Dedifferentiated amniotic fluid mesenchymal stem cell (primary cell): ENCODE results near the gene NBPF3.
"Not testable (repeated sequence)": the region's sequence is repeated elsewhere in the genome, so short reads cannot be mapped to it uniquely, and the experiment has no call there.

Experiments
- DNase-seq: peaks from one replicate; pipeline ENCODE4 v3.0.0-alpha.2; 2016; ENCODE audit errors: extremely low spot score

Gene NBPF3

GRCh38 chr1:21439721-21440629 is at the start of gene NBPF3:
Gene NBPF3, plus strand, starts transcription at chr1:21440137. Its CDS starts 4,950 bp downstream, at chr1:21445087.
- peak; percentile 85 for DNase-seq

GRCh38 chr1:21391497-21391896 is 48.4 kb upstream of the NBPF3 start:
- no peak for DNase-seq

- no peak for DNase-seq
Observed at GRCh38 chr1:21392587-21393263, 47.2 kb upstream of the NBPF3 start.

- no peak for DNase-seq
Observed at GRCh38 chr1:21396516-21396915, 43.4 kb upstream of the NBPF3 start.

GRCh38 chr1:21397813-21398188 is 42.1 kb upstream of the NBPF3 start:
- DNase-seq, result no peak

GRCh38 chr1:21401726-21402346 is 38.1 kb upstream of the NBPF3 start:
- not testable (repeated sequence) for DNase-seq

GRCh38 chr1:21406659-21407058 is 33.3 kb upstream of the NBPF3 start:
- DNase-seq, result no peak

GRCh38 chr1:21409897-21410296 is 30.0 kb upstream of the NBPF3 start:
- DNase-seq, result not testable (repeated sequence)

- no peak for DNase-seq
Observed at GRCh38 chr1:21414015-21414414, 25.9 kb upstream of the NBPF3 start.

- DNase-seq, result not testable (repeated sequence)
Observed at GRCh38 chr1:21420378-21420777, 19.6 kb upstream of the NBPF3 start.

GRCh38 chr1:21421307-21421706 is 18.6 kb upstream of the NBPF3 start:
- DNase-seq, result not testable (repeated sequence)

GRCh38 chr1:21427798-21428480 is 12.0 kb upstream of the NBPF3 start:
- DNase-seq, result not testable (repeated sequence)

- not testable (repeated sequence) for DNase-seq
Observed at GRCh38 chr1:21428481-21429073, 11.4 kb upstream of the NBPF3 start.

- not testable (repeated sequence) for DNase-seq
Observed at GRCh38 chr1:21429210-21429609, 10.7 kb upstream of the NBPF3 start.

- not testable (repeated sequence) for DNase-seq
Observed at GRCh38 chr1:21430875-21431274, 9.1 kb upstream of the NBPF3 start.

- no peak for DNase-seq
Observed at GRCh38 chr1:21434394-21434793, 5.5 kb upstream of the NBPF3 start.

GRCh38 chr1:21435646-21436487 is 4.1 kb upstream of the NBPF3 start:
- DNase-seq, result no peak

GRCh38 chr1:21436488-21437340 is 3.2 kb upstream of the NBPF3 start:
- DNase-seq, result no peak

- no peak for DNase-seq
Observed at GRCh38 chr1:21437341-21437640, 2.6 kb upstream of the NBPF3 start.
